HG03378 (cell line): ENCODE data around the gene PAK1.
"Not testable (repeated sequence)": the region's sequence is repeated elsewhere in the genome, so short reads cannot be mapped to it uniquely, and the experiment has no call there.

Source experiments
- ATAC-seq: cut with Tn5 transposase; IDR thresholded peaks from one replicate; pipeline ENCODE4 v1.9.1; 2021; ENCODE audit warnings: mild to moderate bottlenecking, moderate library complexity; ENCODE audit not compliant: unreplicated experiment

The PAK1 gene

GRCh38 chr11:77409046-77409445 is 64.8 kb downstream of the PAK1 start:
- no peak for ATAC-seq

- ATAC-seq = no peak
Observed at GRCh38 chr11:77407613-77408012, 66.3 kb downstream of the PAK1 start.

- ATAC-seq = no peak
Observed at GRCh38 chr11:77406396-77406795, 67.5 kb downstream of the PAK1 start.

- ATAC-seq = no peak
Observed at GRCh38 chr11:77403211-77403610, 70.7 kb downstream of the PAK1 start.

GRCh38 chr11:77402218-77402556 is 71.7 kb downstream of the PAK1 start:
- ATAC-seq = no peak

- no peak for ATAC-seq
Observed at GRCh38 chr11:77401486-77402217, 72.2 kb downstream of the PAK1 start.

GRCh38 chr11:77400775-77401449 is 73.0 kb downstream of the PAK1 start:
- ATAC-seq = no peak

GRCh38 chr11:77400271-77400670 is 73.6 kb downstream of the PAK1 start:
- ATAC-seq = no peak

- no peak for ATAC-seq
Observed at GRCh38 chr11:77397631-77398030, 76.3 kb downstream of the PAK1 start.

GRCh38 chr11:77396911-77397310 is 77.0 kb downstream of the PAK1 start:
- no peak for ATAC-seq

GRCh38 chr11:77396305-77396704 is 77.6 kb downstream of the PAK1 start:
- ATAC-seq = no peak

GRCh38 chr11:77395460-77396173 is 78.3 kb downstream of the PAK1 start:
- ATAC-seq = no peak

GRCh38 chr11:77392842-77393241 is 81.1 kb downstream of the PAK1 start:
- ATAC-seq = no peak

GRCh38 chr11:77387701-77388100 is 86.2 kb downstream of the PAK1 start:
- ATAC-seq = no peak

- no peak for ATAC-seq
Observed at GRCh38 chr11:77386178-77386577, 87.7 kb downstream of the PAK1 start.

GRCh38 chr11:77385255-77385771 is 88.6 kb downstream of the PAK1 start:
- not testable (repeated sequence) for ATAC-seq

- no peak for ATAC-seq
Observed at GRCh38 chr11:77384571-77384970, 89.3 kb downstream of the PAK1 start.

- not testable (repeated sequence) for ATAC-seq
Observed at GRCh38 chr11:77383349-77383748, 90.5 kb downstream of the PAK1 start.

- ATAC-seq = no peak
Observed at GRCh38 chr11:77381729-77382665, 91.9 kb downstream of the PAK1 start.

- no peak for ATAC-seq
Observed at GRCh38 chr11:77379934-77380333, 94.0 kb downstream of the PAK1 start.

GRCh38 chr11:77379253-77379652 is 94.6 kb downstream of the PAK1 start:
- ATAC-seq = no peak
